ENCODE data around the gene DOLPP1.
A peak's percentile ranks its signal among the peaks of the same experiment; 100 is the strongest.
"Not testable (repeated sequence)": the region's sequence is repeated elsewhere in the genome, so short reads cannot be mapped to it uniquely, and the experiment has no call there.

The DOLPP1 gene

DNA sequence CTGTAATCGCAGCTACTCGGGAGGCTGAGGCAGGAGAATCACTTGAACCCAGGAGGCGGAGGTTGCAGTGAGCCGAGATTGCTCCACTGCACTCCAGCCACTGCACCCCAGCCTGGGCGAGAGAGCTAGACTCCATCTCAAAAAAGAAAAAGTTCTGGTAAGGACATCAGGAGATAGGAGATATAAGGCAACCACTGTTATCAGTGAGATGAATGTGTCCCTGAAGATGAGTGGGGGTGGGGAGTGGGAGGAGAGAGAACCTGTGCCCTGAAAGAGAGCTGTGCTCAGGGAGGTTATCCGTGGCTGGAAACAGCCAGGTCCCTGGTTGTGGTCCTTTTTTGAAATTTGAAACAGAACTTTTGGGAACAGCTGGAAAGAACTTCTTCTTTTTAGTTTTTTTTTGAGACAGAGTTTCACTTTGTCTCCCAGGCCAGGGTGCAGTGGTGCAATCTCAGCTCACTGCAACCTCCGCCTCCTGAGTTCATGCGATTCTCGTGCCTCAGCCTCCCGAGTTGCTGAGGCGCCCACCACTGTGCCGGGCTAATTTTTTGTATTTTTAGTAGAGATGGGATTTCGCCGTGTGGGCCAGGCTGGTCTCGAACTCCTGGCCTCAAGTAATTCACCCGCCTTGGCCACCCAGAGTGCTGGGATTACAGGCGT is 32.9 kb downstream of the DOLPP1 start:
- DNase-seq: no peak

- no peak for DNase-seq
Measured at GRCh38 chr9:129118799-129119198, 37.9 kb downstream of the DOLPP1 start.

DNA sequence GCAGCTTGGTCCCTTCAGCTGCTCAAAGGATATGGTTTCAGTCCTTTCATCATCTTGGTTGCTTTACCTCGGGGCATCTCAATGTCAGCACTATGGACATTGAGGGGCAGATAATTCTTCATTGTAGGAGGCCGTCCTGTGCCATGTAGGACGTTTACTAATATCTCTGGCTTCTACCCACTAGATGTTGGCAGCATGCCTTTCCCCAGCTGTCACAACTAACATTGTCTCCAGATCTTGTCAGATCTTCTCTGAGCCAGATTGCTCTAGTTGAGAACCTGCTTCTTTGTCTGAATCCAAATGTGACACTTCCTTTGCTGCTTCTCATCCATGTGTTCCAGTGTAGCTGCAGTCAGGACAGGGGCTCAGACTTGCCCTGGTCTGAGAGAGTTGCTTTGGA is 40.6 kb downstream of the DOLPP1 start:
- no peak for DNase-seq

DNA sequence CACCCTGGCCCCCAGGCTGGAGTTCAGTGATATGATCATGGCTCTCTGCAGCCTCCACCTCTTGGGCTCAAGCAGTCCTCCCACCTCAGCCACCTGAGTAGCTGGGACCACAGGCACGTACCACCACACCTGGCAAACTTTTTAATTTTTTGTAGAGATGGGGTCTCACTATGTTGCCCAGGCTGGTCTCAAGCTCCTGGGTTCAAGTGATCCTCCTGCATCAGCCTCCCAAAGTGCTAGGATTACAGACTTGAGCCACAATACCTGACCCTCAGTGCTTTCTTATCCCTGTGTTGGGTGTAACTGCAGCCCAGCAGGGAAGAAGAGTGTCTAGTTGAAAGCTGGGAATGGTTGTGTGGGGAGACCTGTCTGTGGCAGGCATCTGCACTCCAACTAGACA is 41.2 kb downstream of the DOLPP1 start:
- DNase-seq: no peak

DNA sequence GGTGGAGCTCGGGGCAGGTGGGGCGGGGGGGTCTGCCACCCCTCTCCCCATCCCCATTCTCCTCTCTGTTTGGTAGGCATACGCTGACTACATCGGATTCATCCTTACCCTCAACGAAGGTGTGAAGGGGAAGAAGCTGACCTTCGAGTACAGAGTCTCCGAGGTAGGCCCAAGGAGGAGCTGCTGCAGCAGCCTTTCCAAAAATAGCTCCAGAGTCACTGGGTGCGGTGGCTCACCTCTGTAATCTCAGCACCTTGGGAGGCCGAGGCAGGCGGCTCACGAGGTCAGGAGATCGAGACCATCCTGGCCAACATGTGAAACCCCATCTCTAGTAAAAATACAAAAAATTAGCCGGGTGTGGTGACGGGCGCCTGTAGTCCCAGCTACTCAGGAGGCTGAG is 42.1 kb downstream of the DOLPP1 start:
- DNase-seq: not testable (repeated sequence)

GRCh38 chr9:129124506-129125069 is 43.7 kb downstream of the DOLPP1 start:
- DNase-seq: no peak

- no peak for DNase-seq
Measured at GRCh38 chr9:129125478-129125877, 44.6 kb downstream of the DOLPP1 start.

DNA sequence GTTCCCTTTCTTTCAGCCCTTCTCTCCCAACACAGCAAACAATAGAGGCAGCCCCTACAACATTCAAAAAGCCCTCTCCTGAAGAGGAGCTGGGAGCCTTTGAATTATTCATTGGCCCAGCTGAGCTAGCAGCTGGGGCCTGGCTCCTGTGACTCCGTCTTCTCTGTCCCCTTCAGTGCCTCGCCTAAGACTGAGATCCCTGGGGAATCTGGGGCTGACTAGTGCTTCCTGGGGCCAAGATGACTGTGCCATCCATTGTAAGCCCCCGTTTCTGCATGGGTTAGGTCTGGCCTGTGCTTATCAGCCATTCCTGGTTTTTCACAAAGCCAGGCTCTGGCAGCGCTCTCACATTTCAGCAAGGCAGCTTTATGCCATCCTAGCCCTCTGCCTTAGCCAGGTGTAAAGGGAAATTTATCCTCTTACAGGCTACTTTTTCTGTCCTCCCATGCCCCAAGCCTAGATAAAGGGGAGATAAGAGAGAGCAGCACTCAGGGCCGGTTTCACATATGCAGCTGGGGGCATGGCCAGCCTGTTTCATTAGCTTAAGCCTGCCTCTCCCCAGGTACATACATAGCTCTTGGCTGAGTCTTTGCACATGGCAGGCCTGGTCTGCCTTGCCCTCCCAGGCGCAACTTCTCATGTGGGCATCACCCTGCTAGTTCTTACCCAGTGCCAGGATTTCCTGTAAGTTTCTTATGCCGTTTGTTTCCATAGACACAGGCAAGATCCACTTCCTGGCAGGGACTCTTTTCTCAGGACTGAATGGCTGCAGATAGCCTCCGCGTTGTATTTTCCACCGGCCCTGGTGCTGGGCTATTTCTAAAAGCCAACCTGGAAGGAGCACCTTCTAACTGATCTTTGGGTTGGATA is 46.1 kb downstream of the DOLPP1 start:
- DNase-seq: no peak

DNA sequence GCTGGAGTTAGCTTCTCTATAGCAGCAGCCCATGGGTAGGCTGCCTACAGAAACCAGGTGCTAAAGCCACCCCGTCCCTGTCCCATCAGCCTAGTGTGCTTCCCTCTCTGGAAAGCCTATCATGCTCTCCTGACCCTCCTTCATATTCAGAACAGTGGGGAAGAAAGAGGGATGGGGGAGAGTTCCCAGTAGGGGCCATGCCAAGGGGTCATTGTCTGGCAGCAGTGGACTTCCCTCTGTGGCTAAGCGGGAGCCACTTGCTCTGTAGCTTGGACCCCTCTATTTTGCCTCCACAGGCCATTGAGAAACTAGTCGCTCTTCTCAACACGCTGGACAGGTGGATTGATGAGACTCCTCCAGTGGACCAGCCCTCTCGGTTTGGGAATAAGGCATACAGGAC is 47.8 kb downstream of the DOLPP1 start:
- DNase-seq: no peak

DNA sequence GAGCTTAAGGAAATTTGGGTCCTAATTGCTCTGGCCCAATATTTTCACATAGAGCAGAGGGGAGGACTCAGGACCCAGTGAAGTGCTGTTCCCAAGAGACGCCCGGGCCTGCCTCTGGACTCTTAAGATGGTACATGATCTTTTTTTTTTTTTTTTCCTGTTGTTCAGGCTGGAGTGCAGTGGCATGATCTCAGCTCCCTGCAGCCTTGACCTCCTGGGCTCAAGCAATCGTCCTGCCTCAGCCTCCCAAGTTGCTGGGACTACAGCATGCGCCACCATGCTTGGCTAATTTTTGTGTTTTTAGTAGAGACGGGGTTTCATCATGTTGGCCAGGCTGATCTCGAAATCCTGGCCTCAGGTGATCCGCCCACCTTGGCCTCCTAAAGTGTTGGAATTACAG is 49.4 kb downstream of the DOLPP1 start:
- DNase-seq: not testable (repeated sequence)

- DNase-seq: no peak
Measured at GRCh38 chr9:129130791-129131190, 49.9 kb downstream of the DOLPP1 start.

GRCh38 chr9:129131300-129132145 is 50.6 kb downstream of the DOLPP1 start:
- DNase-seq: peak in 1 of 2 experiments; percentile 52

- DNase-seq: no peak
Measured at GRCh38 chr9:129133082-129133481, 52.2 kb downstream of the DOLPP1 start.

DNA sequence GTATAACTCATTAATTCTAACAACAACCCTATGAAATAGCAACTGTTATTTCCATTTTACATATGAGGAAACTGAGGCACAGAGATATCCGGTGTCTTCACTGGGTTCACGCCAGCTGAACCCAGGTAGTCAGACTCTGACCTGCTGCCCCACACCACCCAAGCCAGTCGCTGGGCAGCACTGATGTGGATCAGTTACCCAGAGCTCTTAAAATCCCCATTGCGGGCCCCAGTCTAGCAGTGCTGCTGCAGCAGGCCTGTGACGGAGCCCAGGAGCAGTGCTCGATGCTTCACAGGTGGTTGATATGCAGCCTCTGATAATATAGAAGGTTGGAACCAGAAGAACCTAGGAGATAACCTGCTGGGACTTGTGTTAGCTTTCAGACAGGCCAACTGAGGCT is 54.6 kb downstream of the DOLPP1 start:
- no peak for DNase-seq

DNA sequence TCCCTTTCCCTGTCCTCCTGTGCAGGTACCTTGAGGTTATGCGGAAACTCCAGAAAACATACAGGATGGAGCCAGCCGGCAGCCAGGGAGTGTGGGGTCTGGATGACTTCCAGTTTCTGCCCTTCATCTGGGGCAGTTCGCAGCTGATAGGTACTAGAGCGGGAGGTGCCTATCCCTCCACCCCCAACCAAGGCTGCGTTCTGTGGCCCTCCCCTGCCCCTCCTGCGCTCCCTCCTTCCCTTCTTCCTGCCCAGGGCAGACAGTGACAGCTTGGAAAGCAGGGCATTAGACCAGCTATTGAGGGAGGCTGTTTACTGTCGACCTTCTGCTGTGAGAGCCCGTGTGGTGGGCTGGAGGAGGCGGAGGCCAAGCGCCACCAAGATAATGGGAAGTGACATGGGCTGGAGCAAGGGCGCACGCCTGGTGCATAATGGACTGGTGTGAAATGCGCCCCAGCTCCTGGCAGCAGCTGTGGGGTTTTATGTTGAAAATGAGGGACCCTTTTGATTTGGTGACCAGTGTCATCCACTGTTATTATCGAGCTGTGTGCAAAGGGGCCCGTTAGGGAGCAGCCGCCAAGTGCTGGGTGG is 55.6 kb downstream of the DOLPP1 start:
- DNase-seq: no peak

DNA sequence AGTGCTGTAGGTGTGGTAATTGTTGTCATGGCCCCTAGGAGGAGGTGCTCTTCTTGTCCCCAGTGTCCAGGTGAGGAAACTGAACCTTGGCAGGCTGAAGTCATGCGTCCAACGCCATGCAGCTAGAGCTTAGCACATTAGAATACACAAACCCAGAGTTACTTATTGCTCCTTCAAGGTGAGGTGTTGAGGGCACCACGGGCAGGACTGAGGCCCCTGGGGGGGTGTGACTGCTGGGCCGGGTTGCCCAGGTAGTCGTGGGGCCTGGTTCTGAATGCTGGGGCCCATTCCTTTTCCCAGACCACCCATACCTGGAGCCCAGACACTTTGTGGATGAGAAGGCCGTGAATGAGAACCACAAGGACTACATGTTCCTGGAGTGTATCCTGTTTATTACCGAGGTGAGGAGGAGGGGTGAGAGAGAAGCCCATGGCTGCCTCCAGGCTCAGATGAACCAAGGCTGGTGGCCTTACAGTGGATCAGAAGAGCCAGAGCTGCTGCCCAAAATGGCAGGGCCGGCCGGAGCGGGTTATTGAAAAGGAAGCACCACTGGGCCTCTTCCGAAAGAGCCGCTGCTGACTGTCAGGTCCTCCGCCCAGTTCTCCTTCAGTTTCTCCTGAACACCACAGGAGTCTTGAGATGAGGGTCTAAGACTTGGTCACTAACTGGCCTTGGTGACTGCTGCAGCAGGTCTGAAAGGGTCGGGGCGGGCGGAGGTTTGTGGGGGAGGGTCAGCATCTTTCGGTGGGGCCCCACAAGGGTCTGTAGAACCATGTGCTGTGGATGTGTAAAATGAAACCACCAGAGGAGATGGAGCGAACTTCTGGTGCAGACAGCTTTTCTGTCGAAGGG is 56.6 kb downstream of the DOLPP1 start:
- no peak for DNase-seq

DNA sequence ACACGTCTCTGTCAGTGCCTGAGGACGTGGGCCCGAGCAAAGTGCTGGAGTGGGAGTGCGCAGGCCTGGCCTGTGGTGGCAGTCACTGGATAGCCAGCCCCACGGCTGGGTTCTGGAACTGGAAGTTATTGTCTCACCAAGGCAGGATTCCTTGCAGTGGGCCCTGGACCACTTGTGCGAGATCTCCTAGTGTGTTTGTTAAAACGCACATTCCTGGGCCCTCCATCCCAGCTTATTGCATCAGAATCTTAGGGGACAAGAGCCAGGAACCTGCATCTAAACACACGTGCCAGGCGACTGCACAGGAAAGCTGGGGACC is 57.2 kb downstream of the DOLPP1 start:
- no peak for DNase-seq

DNA sequence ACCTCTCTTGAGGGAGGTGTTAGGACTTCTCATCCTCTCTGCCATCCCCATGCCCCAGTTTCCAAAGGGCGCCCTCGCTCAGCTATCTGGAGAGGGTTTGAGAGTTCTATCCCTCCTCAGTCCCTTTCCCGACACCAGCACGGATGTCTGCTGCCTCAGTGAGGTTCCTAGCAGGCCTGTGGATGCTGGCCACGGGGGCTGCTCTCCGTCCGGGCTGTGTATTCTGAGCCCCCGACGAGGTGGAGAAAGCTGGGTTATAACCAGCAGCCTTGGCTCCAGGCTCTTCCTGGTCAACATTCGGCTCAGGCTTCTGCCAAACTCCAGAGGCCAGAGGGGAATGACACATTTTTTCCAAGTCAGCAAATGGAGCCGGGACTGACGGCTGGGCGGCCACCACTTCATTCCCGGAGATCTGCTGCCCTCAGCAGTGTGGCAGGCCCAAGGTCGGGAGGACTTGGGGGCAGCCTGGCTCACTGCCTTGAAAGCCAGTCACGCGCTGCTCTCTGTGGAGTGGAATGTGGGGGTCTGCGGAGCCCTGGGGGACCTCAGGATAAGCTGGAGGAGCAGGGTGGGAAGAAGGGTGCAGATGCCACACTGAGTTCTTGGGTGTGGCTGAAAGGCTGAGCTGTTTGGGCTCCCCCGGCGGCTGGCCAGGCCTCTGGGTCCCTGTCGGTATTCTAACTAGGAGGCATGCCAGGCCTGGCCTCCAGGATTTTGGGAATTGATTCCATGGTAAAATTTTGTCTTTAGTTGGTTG is 57.7 kb downstream of the DOLPP1 start:
- no peak for DNase-seq

DNA sequence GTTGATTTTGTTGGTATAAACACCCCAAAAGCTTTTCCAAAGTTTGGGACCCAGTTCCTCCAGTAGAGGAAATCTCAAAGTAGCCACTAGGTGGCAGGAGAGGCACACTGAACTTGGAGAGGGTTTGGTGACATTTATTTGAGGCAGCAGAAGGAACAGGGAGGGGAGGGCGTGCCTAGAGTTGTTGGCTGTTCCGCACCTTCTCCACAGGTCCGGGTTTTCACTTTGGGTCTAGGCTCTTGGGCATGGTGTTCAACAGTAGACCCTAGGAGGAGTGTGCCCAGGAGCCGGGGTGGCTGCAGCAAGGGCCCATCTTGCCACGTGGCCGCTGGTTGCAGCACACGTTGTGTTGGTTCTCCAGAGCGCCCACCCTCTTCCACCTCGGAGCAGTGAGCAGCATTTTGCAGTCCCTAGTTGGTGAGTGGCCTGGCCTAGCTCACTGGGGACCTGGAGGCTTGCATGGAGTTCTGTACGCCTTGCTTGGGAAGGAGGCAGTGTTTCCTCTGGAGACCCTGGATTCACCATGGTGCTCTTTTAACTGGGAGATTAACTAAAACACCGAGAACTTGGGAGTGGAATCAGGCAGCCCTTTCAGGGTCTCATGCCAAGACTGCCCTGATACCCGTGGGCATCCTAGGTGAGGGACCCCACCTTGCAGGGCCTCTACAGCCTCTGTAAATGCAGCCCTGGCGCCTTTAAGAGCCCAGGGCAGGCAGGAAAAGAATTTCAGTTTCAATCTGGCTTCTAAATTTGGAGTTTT is 58.5 kb downstream of the DOLPP1 start:
- DNase-seq: peak; percentile 58 to 85

DNA sequence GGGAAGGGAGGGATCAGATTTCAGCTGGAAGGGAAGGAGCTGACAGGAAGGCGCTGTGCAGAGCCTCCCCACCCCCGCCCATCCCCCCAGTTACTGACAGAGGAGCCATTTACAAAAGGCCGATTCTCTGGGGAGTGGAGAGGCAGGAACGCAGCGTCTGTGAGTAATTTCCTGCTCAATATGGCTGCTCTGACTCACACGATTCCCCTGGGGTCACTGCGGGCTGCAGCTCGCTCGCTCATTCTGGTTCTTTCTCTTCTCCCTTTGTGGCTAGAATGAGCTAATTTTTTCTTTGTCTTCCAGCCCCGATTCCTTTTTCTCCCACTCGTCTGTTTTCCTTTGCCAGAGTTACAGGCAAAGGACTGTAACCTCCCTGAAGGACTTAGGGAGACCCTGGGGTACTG is 59.1 kb downstream of the DOLPP1 start:
- peak; percentile 97 to 98 for DNase-seq

Data from SW 1271 (cell line).